GM10266 (cell line): ENCODE results near the gene LY86.

ENCODE experiments used
- DNase-seq: peaks from one replicate; pipeline ENCODE4 v3.0.0; 2012; ENCODE audit errors: extremely low spot score
- CTCF ChIP-seq: IDR thresholded peaks from 2 replicates; pipeline ENCODE4 v1.5.1; 2012; ENCODE audit warnings: mild to moderate bottlenecking, low read depth; ENCODE audit not compliant: control insufficient read depth, insufficient read depth; ENCODE audit errors: missing control alignments

LY86 gene

GRCh38 chr6:6654599-6655575 is 66.4 kb downstream of the LY86 start:
- TF ChIP-seq CTCF = no peak
- DNase-seq = no peak

GRCh38 chr6:6655805-6656251 is 67.3 kb downstream of the LY86 start:
- TF ChIP-seq CTCF = no peak
- no peak for DNase-seq

- TF ChIP-seq CTCF = no peak
- DNase-seq = no peak
These were observed 67.8 kb downstream of the LY86 start for GRCh38 chr6:6656287-6656686.

- DNase-seq = no peak
- TF ChIP-seq CTCF = no peak
These were observed 68.7 kb downstream of the LY86 start for GRCh38 chr6:6657085-6657819.

- no peak for TF ChIP-seq CTCF
- DNase-seq = no peak
These were observed 69.3 kb downstream of the LY86 start for GRCh38 chr6:6657820-6658217.

GRCh38 chr6:6659600-6660327 is 71.2 kb downstream of the LY86 start:
- peak; percentile 29 for DNase-seq
- TF ChIP-seq CTCF = no peak
